Activated CD4-positive, alpha-beta T cell treated with anti-CD3 and anti-CD28 coated beads for 36 hours (primary cell): ENCODE data around the gene SLC35G3. TPM values are rescaled to one million over a fixed set of nuclear protein-coding genes. Genes with fewer than 3 reads are reported as not detected.

Experiments used
- total RNA-seq, 2 experiments: library from RNA; stranded (reverse); gene quantifications; one replicate each; pipeline ENCODE4 v1.2.3, GENCODE V29; 2021

The SLC35G3 gene
- total RNA-seq, 2 experiments from 2014 or later, result not detected

Other genes with a start within 250 kb of the SLC35G3 start
- 1 to 10 TPM in 1 of 2 experiments, under 1 TPM in 1; 0.95 to 1.6 TPM for gene CCT6B, start 232.9 kb downstream of the SLC35G3 start, total RNA-seq
- 10 to 100 TPM; 20.0 TPM for gene ZNF830, start 232.9 kb downstream of the SLC35G3 start, total RNA-seq
- gene LIG3, start 213.9 kb downstream of the SLC35G3 start, total RNA-seq, result 10 to 100 TPM; 42.3 to 56.8 TPM
- 10 to 100 TPM; 19.2 to 22.9 TPM for gene RFFL, start 130.7 kb downstream of the SLC35G3 start, total RNA-seq
- 10 to 100 TPM; 19.9 to 31.8 TPM for gene RAD51D, start 74.5 kb downstream of the SLC35G3 start, total RNA-seq
- not detected for gene FNDC8, start 72.8 kb downstream of the SLC35G3 start, total RNA-seq
- 10 to 100 TPM; 38.1 to 40.6 TPM for gene NLE1, start 52.1 kb downstream of the SLC35G3 start, total RNA-seq
- gene UNC45B, start 46.6 kb downstream of the SLC35G3 start, total RNA-seq, result under 1 TPM in 1 of 2 experiments, not detected in 1; 0.07 TPM
- 10 to 100 TPM; 28.8 to 29.8 TPM for gene SLFN5, start 48.7 kb upstream of the SLC35G3 start, total RNA-seq
- gene SLFN11, start 179.2 kb upstream of the SLC35G3 start, total RNA-seq, result 10 to 100 TPM; 63.7 to 67.9 TPM
- gene SLFN12, start 238.1 kb upstream of the SLC35G3 start, total RNA-seq, result 1 to 10 TPM; 5.4 TPM